SK-N-SH (cell line): ENCODE data around the gene NECTIN1. TPM values are rescaled to one million over a fixed set of nuclear protein-coding genes. Genes with fewer than 3 reads are reported as not detected.

Experiments
- CTCF ChIA-PET: fragments of 300-600, 350-600 bp; formaldehyde crosslinking; extraction: SDS; loops from one replicate; lab custom pipeline; 2021; lab: Yijun Ruan, JAX
- POLR2A ChIA-PET: fragments of 350-600 bp; sonication (Branson Sonifier 250); formaldehyde crosslinking; extraction: SDS; loops from one replicate; lab custom pipeline; 2020; ENCODE audit warnings: antibody characterized with exemption, inconsistent platforms; lab: Yijun Ruan, JAX
- DNase-seq: peaks from one replicate; pipeline ENCODE4 v3.0.0; 2012
- H2AFZ ChIP-seq: fragments of 200-600 bp; sonication (generic); 2 replicates; pipeline ENCODE4 v1.8.1; 2016; ENCODE audit warnings: antibody characterized with exemption, mild to moderate bottlenecking, low read depth
- H3F3A ChIP-seq: fragments of 200-600 bp; sonication (generic); replicated peaks from 2 replicates; pipeline ENCODE3; 2016; ENCODE audit warnings: antibody characterized with exemption, mild to moderate bottlenecking; ENCODE audit not compliant: insufficient read depth
- H3K27ac ChIP-seq, 2 experiments: fragments of 200-500 bp in 1 of 2; fragments of 200-600 bp in 1 of 2; sonication (Bioruptor generic) in 1 of 2; sonication (generic), shearing (Covaris generic) in 1 of 2; 2 replicates each; pipeline versions ENCODE4 v1.5.1 to v1.6.1; 2014 to 2016; ENCODE audit warnings: low read depth in 2 of 2, inconsistent platforms in 1 of 2, low read length in 1 of 2, mild to moderate bottlenecking in 1 of 2, mixed read lengths in 1 of 2
- H3K27me3 ChIP-seq: fragments of 200-600 bp; sonication (generic), shearing (Covaris generic); 2 replicates; pipeline ENCODE4 v1.6.1; 2016; ENCODE audit warnings: mixed run types; ENCODE audit not compliant: insufficient read depth
- H3K36me3 ChIP-seq, 2 experiments: fragments of 200-500 bp in 1 of 2; fragments of 200-600 bp in 1 of 2; sonication (Bioruptor generic) in 1 of 2; sonication (generic) in 1 of 2; replicated peaks in 1 of 2; 2 replicates each; pipeline versions ENCODE3 to v1.5.1; 2014 to 2016; ENCODE audit warnings: low read length in 1 of 2, mild to moderate bottlenecking in 1 of 2; ENCODE audit not compliant: insufficient read depth in 2 of 2, control insufficient read depth in 1 of 2
- H3K4me1 ChIP-seq, 2 experiments: fragments of 200-500 bp in 1 of 2; fragments of 200-600 bp in 1 of 2; sonication (Bioruptor generic) in 1 of 2; sonication (generic), shearing (Covaris generic) in 1 of 2; 2 replicates each; pipeline versions ENCODE4 v1.5.1 to v1.6.1; 2014 to 2016; ENCODE audit warnings: low read depth in 1 of 2, low read length in 1 of 2, mixed run types in 1 of 2; ENCODE audit not compliant: insufficient read depth in 2 of 2, control insufficient read depth in 1 of 2
- H3K4me2 ChIP-seq: fragments of 200-600 bp; sonication (generic), shearing (Covaris generic); 2 replicates; pipeline ENCODE4 v1.6.1; 2017; ENCODE audit warnings: mixed run types
- H3K4me3 ChIP-seq, 2 experiments: fragments of 200-500 bp in 1 of 2; fragments of 200-600 bp in 1 of 2; sonication (Bioruptor generic) in 1 of 2; sonication (generic), shearing (Covaris generic) in 1 of 2; 2 replicates each; pipeline versions ENCODE4 v1.5.1 to v1.8.1; 2014 to 2016; ENCODE audit warnings: low read depth in 2 of 2, inconsistent platforms in 1 of 2, low read length in 1 of 2, mild to moderate bottlenecking in 1 of 2, mixed read lengths in 1 of 2, moderate library complexity in 1 of 2
- H3K79me2 ChIP-seq: fragments of 200-600 bp; sonication (generic); 2 replicates; pipeline ENCODE4 v1.8.1; 2017; ENCODE audit warnings: mild to moderate bottlenecking; ENCODE audit not compliant: insufficient read depth
- H3K9ac ChIP-seq: fragments of 200-600 bp; sonication (generic); 2 replicates; pipeline ENCODE4 v1.6.1; 2017; ENCODE audit warnings: mixed run types
- H3K9me2 ChIP-seq: fragments of 200-600 bp; sonication (generic); 2 replicates; pipeline ENCODE4 v1.6.1; 2017; ENCODE audit warnings: mixed run types
- H3K9me3 ChIP-seq: fragments of 200-600 bp; sonication (generic); 2 replicates; pipeline ENCODE4 v1.6.1; 2017; ENCODE audit warnings: mixed run types, mild to moderate bottlenecking, moderate library complexity
- H4K20me1 ChIP-seq: fragments of 200-600 bp; sonication (generic); 2 replicates; pipeline ENCODE4 v1.6.1; 2017; ENCODE audit warnings: mild to moderate bottlenecking, mixed run types; ENCODE audit not compliant: insufficient read depth
- CTCF ChIP-seq: fragments of 200-600 bp; sonication (generic); IDR thresholded peaks from 2 replicates; pipeline ENCODE4 v1.6.1; 2017; ENCODE audit warnings: antibody characterized with exemption, mild to moderate bottlenecking, moderate library complexity
- EZH2phosphoT487 ChIP-seq: fragments of 200-600 bp; sonication (generic); IDR thresholded peaks from 2 replicates; pipeline ENCODE4 v1.6.1; 2017; ENCODE audit warnings: low read depth, mixed run types, mild to moderate bottlenecking, antibody characterized with exemption, moderate library complexity, borderline replicate concordance
- FOSL2 ChIP-seq: IDR thresholded peaks from 2 replicates; pipeline ENCODE4 v1.4.0; 2012; ENCODE audit warnings: low read depth, mild to moderate bottlenecking, moderate library complexity, borderline replicate concordance
- GABPA ChIP-seq: IDR thresholded peaks from 2 replicates; pipeline ENCODE4 v1.4.0; 2012; ENCODE audit warnings: low read depth, mild to moderate bottlenecking
- IRF3 ChIP-seq: fragments of 150-350 bp; IDR thresholded peaks from 2 replicates; pipeline ENCODE4 v1.6.1; 2016; ENCODE audit warnings: mild to moderate bottlenecking, low read depth, low read length
- MEF2A ChIP-seq: IDR thresholded peaks from 2 replicates; pipeline ENCODE4 v1.4.0; 2012; ENCODE audit warnings: low read depth, borderline replicate concordance
- NRF1 ChIP-seq: IDR thresholded peaks from 2 replicates; pipeline ENCODE4 v1.6.1; 2012; ENCODE audit warnings: low read depth, mild to moderate bottlenecking, low read length
- POLR2AphosphoS5 ChIP-seq: IDR thresholded peaks from 2 replicates; pipeline ENCODE4 v1.6.1; 2012; ENCODE audit warnings: low read depth, low read length
- RAD21 ChIP-seq: IDR thresholded peaks from 2 replicates; pipeline ENCODE4 v1.6.1; 2012; ENCODE audit warnings: mild to moderate bottlenecking, low read length
- TAF1 ChIP-seq: IDR thresholded peaks from 2 replicates; pipeline ENCODE4 v1.6.1; 2012; ENCODE audit warnings: low read depth, mild to moderate bottlenecking, low read length, moderate library complexity, borderline replicate concordance
- TEAD4 ChIP-seq: IDR thresholded peaks from 2 replicates; pipeline ENCODE4 v1.4.0; 2012; ENCODE audit warnings: mild to moderate bottlenecking, borderline replicate concordance; ENCODE audit not compliant: insufficient read depth
- USF1 ChIP-seq: IDR thresholded peaks from 2 replicates; pipeline ENCODE4 v1.4.0; 2012; ENCODE audit warnings: low read depth, borderline replicate concordance
- WGBS: methylation state at CpG from one replicate; pipeline ENCODE4 v1.1.6; 2017; ENCODE audit warnings: low lambda C conversion rate; 5-methylcytosine and 5-hydroxymethylcytosine counted together
- polyA plus RNA-seq, 3 experiments: library from polyadenylated mRNA; depleted of rRNA; stranded (reverse); fragments of >200 nt; gene quantifications; 2 replicates each; pipeline ENCODE4 v1.2.3, GENCODE V29; 2012

The NECTIN1 gene
- polyA plus RNA-seq, 1 of the 3 experiments (the other 2 are of a cell fraction) = 9.1 TPM

GRCh38 chr11:119610836-119611426, 118.1 kb downstream of the NECTIN1 start:
- Histone ChIP-seq H3K9ac (no peak overlapping the region), H3K9me3 (no peaks in the 10 kb centered on the region), H3K4me2 (no peak overlapping the region), H2AFZ (no peak overlapping the region), H3K36me3 (no peaks in the 10 kb centered on the region), H3K27ac (no peak overlapping the region), H4K20me1 (no peaks in the 10 kb centered on the region), H3K4me3 (no peak overlapping the region), H3K9me2 (no peaks in the 10 kb centered on the region), H3K27me3 (no peaks in the 10 kb centered on the region), H3K4me1 (peaks cover 0 to 8% of the 10 kb centered on the region in 2 experiments; a peak in 2 of 4 replicates), H3F3A (peaks cover 8% of the 10 kb centered on the region), H3K79me2 (no peaks in the 10 kb centered on the region)
- TF ChIP-seq TEAD4 = no peak
- TF ChIP-seq EZH2phosphoT487 = no peak
- no peak for TF ChIP-seq NRF1
- TF ChIP-seq POLR2AphosphoS5 = no peak
- TF ChIP-seq CTCF = no peak
- no peak for TF ChIP-seq GABPA
- TF ChIP-seq RAD21 = no peak
- TF ChIP-seq USF1 = no peak
- no peak for TF ChIP-seq FOSL2
- TF ChIP-seq IRF3 = no peak
- TF ChIP-seq TAF1 = no peak
- no peak for TF ChIP-seq MEF2A
- no peak for DNase-seq
- 84% methylated on average over 5 of the region's 5 CpGs for WGBS
- POLR2A ChIA-PET = no interaction called here
- CTCF ChIA-PET = interaction anchor here (1.1 kb wide), 1 partner anchor 14 kb away, joined by 3 read pairs; no protein-coding TSS in a partner anchor

GRCh38 chr11:119608781-119609180, 120.2 kb downstream of the NECTIN1 start:
- H3K9ac ChIP-seq = no peak overlapping the region
- 75% methylated on average over 3 of the region's 4 CpGs for WGBS

More at GRCh38 chr11:119608781-119609180, 120.2 kb downstream of the NECTIN1 start:
- ChIA-PET POLR2A (no interaction called here), CTCF (interaction anchor here (1.4 to 3.9 kb wide), 3 partner anchors 14 to 75 kb away, joined by 4 to 22 read pairs (median 5); no protein-coding TSS in a partner anchor)
- no peaks in the 10 kb centered on the region; a peak in 1 of 4 replicates for H3K4me1 ChIP-seq
- H3K79me2 ChIP-seq = no peaks in the 10 kb centered on the region
- no peaks in the 10 kb centered on the region for H3F3A ChIP-seq
- no peaks in the 10 kb centered on the region for H3K27me3 ChIP-seq
- H3K4me3 ChIP-seq = no peak overlapping the region
- no peak overlapping the region for H3K27ac ChIP-seq
- no peak overlapping the region for H3K4me2 ChIP-seq
- H4K20me1 ChIP-seq = no peaks in the 10 kb centered on the region
- no peak overlapping the region for H2AFZ ChIP-seq
- no peaks in the 10 kb centered on the region for H3K36me3 ChIP-seq
- H3K9me2 ChIP-seq = no peaks in the 10 kb centered on the region
- TF ChIP-seq IRF3 (no peak), GABPA (no peak)
- H3K9me3 ChIP-seq = no peaks in the 10 kb centered on the region
- no peak for DNase-seq
